GM18867 (cell line): Measurements from ENCODE around the gene PRICKLE1.
A peak's percentile ranks its signal among the peaks of the same experiment; 100 is the strongest.

ENCODE experiments used
- ATAC-seq: cut with Tn5 transposase; IDR thresholded peaks from one replicate; pipeline ENCODE4 v1.9.1; 2021; ENCODE audit warnings: mild to moderate bottlenecking, moderate library complexity; ENCODE audit not compliant: unreplicated experiment

The PRICKLE1 gene

GRCh38 chr12:42589465-42590329 is at the start of gene PRICKLE1:
TSS of gene PRICKLE1 (minus strand) at chr12:42589746. CDS start at chr12:42472516, 117,230 bp downstream.
- peak; percentile 80 for ATAC-seq

- no peak for ATAC-seq
Observed at GRCh38 chr12:42638697-42639096, 49.2 kb upstream of the PRICKLE1 start.

- ATAC-seq = no peak
Observed at GRCh38 chr12:42638011-42638410, 48.5 kb upstream of the PRICKLE1 start.

- ATAC-seq = no peak
Observed at GRCh38 chr12:42636993-42637392, 47.4 kb upstream of the PRICKLE1 start.

GRCh38 chr12:42633594-42633993 is 44.0 kb upstream of the PRICKLE1 start:
- ATAC-seq = no peak

GRCh38 chr12:42631513-42631912 is 42.0 kb upstream of the PRICKLE1 start:
- ATAC-seq = no peak

GRCh38 chr12:42630314-42630713 is 40.8 kb upstream of the PRICKLE1 start:
- ATAC-seq = no peak

- ATAC-seq = no peak
Observed at GRCh38 chr12:42627151-42627550, 37.6 kb upstream of the PRICKLE1 start.

GRCh38 chr12:42625611-42626010 is 36.1 kb upstream of the PRICKLE1 start:
- no peak for ATAC-seq

- no peak for ATAC-seq
Observed at GRCh38 chr12:42617622-42618021, 28.1 kb upstream of the PRICKLE1 start.

GRCh38 chr12:42615006-42615405 is 25.5 kb upstream of the PRICKLE1 start:
- no peak for ATAC-seq

GRCh38 chr12:42612231-42612613 is 22.7 kb upstream of the PRICKLE1 start:
- no peak for ATAC-seq

- no peak for ATAC-seq
Observed at GRCh38 chr12:42611571-42612230, 22.2 kb upstream of the PRICKLE1 start.

- no peak for ATAC-seq
Observed at GRCh38 chr12:42609605-42610004, 20.1 kb upstream of the PRICKLE1 start.

- no peak for ATAC-seq
Observed at GRCh38 chr12:42608196-42608825, 18.8 kb upstream of the PRICKLE1 start.

- ATAC-seq = no peak
Observed at GRCh38 chr12:42607584-42608058, 18.1 kb upstream of the PRICKLE1 start.

GRCh38 chr12:42606471-42606870 is 16.9 kb upstream of the PRICKLE1 start:
- no peak for ATAC-seq

GRCh38 chr12:42605685-42606084 is 16.1 kb upstream of the PRICKLE1 start:
- ATAC-seq = no peak

- no peak for ATAC-seq
Observed at GRCh38 chr12:42603246-42603990, 13.9 kb upstream of the PRICKLE1 start.

GRCh38 chr12:42593874-42594273 is 4.3 kb upstream of the PRICKLE1 start:
- no peak for ATAC-seq
